ENCODE results near the gene PCBP4. TPM values are rescaled to one million over a fixed set of nuclear protein-coding genes. Genes with fewer than 3 reads are reported as not detected.
"Not testable (repeated sequence)": the region's sequence is repeated elsewhere in the genome, so short reads cannot be mapped to it uniquely, and the experiment has no call there.

The PCBP4 gene
- polyA plus RNA-seq, 1 donor: 68.7 TPM

DNA sequence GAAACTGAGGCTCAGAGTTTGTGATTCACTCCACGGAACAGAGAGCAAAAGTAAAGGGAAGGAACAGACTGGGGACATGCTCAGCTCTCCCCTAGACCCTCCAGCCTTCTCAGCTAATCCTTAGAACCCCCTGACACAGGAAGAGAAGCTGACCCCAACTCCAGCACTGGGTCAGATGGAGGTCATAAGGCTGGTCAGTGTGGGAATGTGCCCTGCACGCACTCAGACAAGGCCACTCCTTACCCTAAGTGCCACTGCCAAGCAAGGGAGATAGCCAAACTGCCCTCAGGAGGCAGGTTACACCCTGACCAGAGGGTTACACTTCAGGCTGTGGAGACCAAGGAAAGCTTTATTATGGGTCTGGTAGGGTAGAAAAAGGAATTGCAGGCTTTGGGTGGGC lies 27.3 kb upstream of the PCBP4 start:
- no peak for DNase-seq (ENCODE audit: low read depth)

DNA sequence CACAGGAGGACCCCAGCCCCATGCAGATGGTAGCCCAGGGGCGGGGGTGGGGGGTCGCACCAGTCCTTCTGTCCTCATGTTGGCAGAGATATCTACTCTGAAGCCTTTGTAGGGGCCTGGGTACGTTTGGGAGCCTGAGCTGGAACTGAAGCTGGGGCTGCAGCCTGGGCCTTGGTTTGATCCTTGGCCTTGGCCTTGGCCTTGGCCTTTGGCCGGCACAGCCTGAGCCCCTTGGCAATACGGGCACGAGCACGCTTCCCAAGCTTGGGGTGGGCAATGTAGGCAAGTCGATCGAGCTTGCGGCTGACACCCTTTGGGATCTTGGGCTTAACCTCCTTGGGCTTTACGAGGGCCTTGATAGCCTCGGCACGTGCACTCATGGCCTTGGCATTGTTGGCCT lies 26.4 kb upstream of the PCBP4 start:
- not testable (repeated sequence) for DNase-seq (ENCODE audit: low read depth)

DNA sequence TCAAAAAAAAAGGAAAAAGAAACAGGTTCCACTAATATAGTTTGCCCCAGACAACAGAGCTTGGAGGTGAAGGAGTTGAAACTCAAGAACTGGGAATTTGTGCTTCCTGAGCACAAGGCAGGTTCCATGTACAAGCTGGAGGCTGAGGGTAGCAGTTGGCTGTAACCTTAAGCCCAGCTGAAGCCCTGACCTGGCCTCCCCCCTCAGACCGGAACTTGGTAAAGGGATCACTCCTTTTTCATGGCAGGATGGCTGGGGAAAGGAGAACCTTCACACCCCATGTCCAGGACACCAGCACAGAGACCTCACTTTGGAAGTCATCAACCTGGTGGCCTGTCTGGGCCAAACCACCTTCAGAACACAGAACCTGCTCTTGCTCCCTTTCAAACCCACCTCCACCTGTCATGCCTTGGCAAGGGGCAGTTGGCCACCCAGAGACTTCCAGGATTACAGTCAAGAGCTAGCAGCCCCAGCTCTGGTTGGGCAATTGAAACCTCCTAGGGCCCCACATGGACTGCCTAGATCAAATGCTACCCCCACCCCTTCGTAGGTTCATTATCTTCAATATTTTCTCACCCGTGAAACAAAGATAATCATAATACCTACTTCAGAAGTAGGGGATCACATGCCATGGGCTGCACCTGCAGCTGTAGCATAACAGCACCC lies 24.9 kb upstream of the PCBP4 start:
- DNase-seq (ENCODE audit: low read depth): no peak

DNA sequence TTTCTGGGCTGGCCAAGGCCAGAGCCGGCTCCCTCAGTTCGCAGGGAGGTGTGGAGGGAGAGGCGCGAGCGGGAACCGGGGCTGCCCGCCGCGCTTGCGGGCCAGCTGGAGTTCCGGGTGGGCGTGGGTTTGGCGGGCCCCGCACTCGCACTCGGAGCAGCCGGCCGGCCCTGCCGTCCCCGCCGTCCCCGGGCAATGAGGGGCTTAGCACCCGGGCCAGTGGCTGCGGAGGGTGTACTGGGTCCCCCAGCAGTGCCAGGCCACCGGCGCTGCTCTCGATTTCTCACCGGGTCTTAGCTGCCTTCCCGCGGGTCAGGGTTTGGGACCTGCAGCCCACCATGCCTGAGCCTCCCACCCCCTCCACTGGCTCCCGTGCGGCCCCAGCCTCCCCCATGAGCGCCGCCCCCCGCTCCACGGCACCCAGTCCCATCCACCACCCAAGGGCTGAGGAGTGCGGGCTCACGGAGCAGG lies 23.3 kb upstream of the PCBP4 start:
- DNase-seq (ENCODE audit: low read depth): not testable (repeated sequence)

DNA sequence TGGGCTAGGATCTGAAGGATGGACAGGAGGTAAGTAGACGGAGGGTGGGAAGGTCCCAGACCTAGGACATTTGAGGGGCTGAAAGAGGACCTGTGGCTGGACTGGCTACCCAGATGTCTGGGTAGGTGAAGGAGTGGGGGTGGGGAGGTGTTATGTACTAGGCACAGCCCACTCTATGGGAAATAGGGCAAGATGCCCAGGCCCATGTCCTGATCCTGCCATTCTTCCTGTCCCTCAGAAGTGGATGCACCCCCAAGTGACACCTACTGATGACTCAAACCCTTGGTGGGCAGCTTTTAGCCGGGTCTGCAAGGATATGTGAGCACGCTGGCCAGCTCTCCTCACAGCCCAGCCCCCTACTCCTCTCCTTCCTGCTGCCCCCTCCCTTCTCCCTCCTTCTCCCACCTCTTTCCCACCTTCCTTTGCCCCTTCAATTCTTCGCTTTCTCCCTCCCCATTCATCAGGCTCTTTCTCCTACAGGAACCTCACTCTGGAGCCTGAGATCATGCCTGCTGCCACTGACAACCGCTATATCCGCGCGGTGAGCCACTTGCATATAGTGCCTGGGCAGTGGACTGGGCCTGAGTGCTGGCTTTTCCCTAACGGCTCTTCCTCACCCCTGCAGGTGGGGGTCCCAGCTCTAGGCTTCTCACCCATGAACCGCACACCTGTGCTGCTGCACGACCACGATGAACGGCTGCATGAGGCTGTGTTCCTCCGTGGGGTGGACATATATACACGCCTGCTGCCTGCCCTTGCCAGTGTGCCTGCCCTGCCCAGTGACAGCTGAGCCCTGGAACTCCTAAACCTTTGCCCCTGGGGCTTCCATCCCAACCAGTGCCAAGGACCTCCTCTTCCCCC lies 21.3 kb upstream of the PCBP4 start:
- DNase-seq (ENCODE audit: low read depth): no peak

DNA sequence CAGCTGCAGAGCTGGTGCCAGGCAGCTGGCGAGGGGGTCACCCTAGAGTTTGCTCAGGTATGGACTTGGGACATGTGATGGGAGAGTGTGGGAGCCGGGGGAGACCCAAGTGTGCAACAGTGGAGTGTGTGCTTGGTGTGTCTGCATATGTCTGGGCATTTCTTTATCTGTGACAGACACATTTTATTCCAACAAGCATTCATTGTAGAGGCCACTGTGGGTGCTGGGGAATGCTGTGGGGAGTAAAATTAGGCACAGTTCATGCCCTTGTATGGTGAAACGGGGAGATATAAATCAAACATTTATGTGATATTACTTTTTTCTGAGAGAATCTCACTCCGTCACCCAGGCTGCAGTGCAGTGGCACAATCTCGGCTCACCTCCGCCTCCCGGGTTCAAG lies 20.3 kb upstream of the PCBP4 start:
- no peak for DNase-seq (ENCODE audit: low read depth)

DNA sequence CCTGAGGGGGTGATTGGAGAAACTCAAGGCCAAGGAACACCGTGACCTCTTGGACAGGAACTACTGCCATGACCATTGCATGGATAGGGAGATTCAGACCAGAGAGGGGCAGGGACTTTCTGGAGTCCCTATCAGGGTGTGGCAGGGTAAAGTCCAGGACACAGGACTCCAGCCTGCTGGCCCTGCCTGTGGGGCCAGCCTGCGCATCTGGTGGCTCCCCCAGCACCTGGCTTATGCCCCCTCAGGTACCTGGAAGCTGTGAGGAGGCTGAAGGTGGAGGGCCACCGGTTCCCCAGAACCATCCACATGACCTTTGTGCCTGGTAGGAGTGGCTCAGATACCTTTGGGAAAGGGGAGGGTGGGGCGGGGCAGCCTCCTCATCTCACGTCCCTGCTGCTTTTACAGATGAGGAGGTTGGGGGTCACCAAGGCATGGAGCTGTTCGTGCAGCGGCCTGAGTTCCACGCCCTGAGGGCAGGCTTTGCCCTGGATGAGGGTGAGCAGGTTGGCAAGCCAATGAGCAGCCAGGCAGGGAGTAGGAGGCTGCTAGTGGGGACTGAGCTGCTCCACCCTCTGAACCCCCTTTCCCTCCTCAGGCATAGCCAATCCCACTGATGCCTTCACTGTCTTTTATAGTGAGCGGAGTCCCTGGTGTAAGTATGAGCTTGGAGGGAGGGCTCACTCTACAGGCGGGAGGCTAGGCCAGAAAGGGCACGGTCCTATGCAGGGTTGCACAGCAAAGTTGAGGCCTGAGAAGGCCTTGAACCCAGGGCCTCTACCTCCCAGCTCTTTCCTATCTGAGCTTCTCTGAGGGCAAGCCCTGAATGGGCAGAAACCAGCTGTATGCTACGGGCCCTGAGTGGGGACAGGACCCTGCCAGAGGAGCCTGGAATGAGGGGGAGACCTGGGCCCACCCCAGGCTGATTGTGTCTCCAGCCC lies 19.0 kb upstream of the PCBP4 start:
- DNase-seq (ENCODE audit: low read depth): no peak

DNA sequence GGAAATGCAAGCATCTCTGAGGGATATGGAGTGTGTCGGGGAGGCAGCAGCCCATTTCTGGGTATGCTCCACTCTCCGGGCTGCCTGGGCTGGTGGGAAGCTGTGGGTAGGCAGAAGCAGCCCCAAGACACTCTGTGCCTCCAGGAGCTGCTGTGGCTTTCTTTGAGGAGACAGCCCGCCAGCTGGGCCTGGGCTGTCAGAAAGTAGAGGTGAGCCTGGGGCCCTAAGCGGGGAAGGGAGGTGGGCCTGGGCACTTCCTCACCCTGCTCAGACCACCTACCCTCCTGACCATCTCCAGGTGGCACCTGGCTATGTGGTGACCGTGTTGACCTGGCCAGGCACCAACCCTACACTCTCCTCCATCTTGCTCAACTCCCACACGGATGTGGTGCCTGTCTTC lies 17.8 kb upstream of the PCBP4 start:
- no peak for DNase-seq (ENCODE audit: low read depth)

DNA sequence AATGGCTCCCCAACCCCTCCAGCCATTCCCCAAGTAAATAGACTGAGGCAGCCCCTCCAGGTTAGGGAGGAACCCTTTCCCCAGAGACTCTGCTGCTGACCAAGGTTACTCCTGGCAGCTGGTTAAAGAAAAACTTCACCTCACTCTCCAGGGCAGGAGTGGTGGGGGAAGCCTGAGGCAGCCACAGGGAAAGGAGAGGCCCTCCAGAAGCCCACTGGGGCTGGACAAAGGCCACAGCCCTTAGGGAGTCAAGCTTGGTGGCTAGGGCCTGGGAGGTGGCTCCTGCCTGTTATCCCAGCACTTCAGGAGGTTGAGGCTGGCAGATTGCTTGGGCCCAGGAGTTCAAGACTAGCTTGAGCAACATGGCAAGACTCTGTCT lies 17.0 kb upstream of the PCBP4 start:
- no peak for DNase-seq (ENCODE audit: low read depth)

DNA sequence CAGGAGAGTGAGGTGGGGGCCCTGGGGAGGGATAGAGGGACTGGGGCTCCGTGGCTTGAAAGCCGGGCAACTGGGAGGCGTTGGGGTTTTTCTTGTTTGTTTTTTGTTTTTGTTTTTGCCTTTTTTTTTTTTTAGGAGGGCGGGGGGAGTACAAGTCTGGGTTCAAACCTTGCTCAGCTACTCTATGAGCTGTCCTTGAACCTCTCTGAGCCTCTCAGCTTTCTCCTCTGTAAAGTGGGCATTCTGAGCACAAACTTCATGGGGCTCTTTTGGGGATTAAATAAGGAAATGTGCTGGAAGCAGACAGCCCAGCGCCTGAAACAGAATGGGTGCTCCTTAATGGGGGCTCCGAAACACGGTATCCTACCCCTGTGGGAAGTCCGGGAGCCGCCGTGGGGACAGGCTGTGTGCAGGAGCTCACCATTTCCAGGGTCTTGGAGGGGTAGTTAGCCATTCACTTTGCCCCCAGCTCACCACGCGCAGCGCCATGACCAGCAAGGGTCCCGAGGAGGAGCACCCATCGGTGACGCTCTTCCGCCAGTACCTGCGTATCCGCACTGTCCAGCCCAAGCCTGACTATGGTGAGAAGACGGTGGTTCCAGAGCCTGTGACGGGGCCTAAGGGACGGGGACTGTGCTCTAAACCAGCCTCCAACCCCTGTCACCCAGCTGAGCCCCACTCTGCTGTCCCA lies 16.5 kb upstream of the PCBP4 start:
- no peak for DNase-seq (ENCODE audit: low read depth)

DNA sequence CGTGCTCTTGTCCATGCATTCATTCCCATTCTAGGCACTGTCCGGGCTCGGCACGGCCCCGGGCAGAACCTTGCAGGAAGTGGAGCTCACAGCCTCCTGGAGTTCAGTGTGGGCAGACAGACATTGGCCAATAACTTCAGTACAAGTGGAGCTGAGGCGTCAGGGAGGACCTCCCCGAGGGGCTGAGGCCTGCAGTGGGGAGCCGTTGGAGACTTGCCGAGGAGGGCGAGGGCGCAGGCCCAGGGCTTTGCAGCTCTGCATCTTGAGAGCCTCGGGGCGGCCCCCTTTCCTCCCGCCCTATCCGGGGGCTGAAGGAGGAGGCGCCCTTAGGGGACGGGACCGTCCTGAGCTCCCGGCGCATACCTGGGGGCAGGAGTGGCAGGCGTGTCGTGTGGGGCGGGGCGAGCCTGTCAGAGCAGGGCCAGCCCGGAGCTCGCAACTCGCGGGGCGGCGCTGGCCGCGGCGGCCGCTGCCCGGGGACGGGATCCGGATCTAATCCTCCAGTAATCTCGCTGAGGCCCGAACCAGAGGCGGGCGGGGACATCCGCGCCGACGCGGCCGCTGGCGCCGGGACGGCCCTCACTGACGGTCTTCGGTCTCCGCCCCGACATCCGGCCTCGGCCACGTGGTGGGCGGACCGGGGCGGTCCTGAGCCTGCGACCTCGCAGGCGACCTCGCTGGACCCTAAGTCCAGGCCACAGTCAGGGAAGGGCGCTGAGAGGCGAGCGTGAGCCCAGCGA lies 15.8 kb upstream of the PCBP4 start, which contains the start of gene ACY1:
TSS of gene ACY1 (plus strand) at position 698 of the 740 bp plus-strand sequence. CDS start 530 bp downstream, outside the sequence.
- no peak for DNase-seq (ENCODE audit: low read depth)

DNA sequence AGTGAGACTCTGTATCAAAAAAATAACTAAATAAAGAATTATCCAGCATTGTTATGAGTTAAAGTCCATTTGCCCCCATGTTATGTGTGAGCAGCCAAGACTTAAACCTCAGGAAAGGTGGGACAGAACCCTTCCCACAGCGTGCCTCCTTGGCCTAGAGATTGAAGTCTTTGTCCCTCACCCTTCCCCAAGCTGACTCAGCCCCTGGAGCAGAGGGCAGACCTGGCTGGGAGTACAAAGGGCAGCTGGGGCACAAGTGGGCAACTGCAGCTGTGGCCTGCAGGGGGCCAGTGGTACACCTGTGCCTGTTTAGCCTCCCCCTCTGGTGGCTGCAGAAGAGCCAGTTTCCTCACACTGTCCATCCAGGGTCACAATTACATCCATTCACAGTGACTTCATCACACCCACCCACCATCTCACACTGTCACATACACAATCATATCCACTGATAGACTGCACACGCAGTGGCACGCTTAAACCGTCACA lies 15.1 kb upstream of the PCBP4 start:
- DNase-seq (ENCODE audit: low read depth): no peak

DNA sequence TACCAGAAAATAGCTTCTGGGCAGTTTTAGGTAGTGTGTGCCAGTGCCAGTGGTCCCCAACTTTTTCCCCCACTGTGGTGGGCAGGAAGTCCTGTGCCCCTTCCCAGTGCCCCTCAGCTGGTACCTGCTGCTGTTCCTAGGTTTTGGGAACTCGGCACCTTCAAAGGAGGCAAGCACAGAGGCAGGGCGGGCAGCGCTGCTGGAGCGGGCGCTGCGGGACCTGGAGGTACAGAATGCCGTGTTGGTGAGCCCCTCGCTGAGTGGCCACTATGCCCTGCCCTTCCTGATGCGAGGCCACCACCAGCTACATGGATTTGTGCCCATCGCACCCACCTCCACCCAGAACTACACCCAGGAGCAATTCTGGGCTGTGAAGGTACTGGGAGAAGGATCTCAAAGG lies 13.0 kb upstream of the PCBP4 start:
- no peak for DNase-seq (ENCODE audit: low read depth)

DNA sequence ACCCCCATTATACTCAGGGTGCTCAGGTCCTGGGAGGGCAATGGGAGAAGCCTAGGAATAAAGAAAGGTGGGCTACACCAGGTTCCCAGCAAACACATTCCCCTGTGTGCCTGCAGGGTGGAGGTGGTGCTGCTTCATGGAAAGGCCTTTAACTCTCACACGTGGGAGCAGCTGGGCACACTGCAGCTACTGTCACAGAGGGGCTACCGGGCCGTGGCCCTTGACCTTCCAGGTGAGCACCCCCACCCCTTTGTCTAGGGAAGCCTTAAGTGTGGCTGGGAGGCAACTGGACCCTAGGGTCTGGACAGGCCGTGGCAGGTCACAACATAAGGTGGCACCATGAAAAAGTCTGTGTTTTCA lies 10.9 kb upstream of the PCBP4 start:
- DNase-seq (ENCODE audit: low read depth): no peak

DNA sequence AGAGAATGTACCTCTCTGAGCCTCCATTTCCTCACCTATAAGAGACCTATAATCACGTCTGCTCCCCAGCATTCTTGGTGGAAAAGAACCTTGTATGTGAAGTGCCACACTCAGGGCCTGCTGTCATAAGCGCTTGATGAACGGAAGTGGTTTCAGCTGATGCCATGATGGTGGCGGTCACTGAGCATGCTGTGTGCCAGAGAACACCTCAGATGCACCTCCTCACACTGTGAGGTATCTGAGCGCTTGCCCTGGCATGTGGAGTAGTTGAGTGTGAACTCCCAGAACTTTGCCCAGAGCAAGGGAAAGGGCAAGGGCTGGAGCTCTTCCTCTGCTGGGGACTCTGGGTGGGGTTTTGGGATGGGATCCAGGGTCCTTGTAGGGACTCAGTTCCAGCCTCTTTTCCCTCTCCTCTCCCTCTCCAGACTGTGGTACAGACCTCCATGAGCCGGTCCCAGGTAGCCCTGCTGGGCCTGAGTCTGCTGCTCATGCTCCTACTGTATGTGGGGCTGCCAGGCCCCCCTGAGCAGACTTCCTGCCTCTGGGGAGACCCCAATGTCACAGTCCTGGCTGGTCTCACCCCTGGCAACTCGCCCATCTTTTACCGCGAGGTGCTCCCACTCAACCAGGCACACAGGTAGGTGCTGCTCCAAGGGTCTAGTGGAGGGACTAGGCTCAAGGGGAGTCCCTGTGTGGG lies 10.3 kb upstream of the PCBP4 start:
- DNase-seq (ENCODE audit: low read depth): no peak

DNA sequence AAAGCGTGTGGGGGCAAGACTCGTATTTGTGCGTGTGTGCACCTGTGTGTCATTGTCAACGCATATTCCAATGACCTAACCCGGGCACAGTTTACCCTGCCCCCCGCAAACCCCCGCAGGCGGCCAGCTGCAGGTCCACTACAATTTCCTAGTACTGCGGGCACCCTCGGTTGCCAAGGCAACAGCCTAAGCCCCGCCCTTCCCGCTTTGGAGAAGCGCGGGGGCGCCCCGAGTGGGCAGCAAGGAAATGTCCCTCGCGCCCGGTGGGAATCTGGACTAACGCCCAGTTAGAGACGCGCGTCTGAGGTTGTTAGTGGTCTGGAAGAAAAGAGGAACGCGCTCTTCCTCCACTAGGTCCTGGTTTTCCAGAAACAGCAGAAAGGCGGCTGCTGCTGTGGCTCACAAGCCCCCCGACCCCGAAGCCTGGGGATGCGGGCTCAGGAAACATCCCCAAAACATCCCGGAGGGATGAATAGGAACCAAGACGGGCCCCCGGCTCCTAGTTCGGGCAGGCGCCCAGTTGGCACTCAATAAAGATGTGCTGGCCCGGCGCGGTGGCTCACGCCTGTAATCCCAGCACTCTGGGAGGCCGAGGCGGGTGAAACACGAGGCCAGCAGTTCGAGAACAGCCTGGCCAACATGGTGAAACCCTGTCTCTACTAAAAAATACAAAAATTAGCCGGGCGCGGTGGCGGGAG lies 8.7 kb upstream of the PCBP4 start:
- no peak for DNase-seq (ENCODE audit: low read depth)

DNA sequence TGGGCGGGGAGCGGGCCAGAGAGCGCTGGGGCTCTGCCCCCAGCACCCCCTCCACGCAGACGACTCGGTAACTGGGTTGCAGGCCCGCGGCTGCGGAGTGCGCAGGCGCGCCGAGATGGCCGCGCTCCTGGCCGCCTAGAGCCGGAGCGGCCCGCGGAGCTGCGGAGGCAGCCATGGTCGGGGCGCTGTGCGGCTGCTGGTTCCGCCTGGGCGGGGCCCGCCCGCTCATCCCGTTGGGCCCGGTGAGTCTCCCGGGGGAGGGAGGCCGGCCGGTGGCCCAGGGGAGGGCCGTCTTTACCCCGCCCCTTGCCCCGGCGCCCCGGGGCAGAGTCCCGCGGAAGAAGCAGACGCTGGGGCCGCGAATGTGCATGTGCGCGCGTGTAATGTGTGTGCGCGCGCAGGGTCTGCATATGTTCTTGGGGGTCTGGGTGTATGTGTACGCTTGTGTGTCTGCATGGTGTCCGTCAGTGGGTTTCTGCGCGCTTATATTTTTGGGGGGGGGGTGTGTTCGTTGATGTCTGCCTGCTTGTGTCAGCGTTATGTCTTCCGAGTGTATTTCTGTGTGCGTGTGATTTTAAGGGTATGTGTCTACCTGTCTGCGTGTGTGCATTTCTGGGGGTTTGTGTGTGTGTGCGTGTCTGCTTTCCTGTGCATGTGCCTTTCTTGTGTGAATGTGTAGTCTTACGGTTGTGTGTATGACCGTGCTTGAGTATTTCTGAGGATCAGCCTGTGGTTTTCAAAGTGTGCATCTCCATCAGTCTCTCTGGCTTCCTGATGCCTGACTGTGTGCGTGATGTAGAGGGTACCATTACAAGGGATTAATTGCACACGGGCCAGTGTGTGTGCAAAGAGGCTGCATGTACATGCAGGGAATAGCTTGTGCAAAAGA lies 8.0 kb upstream of the PCBP4 start, which contains the start of gene ABHD14A:
TSS of gene ABHD14A (plus strand) at position 102 of the 889 bp plus-strand sequence. CDS start at position 174, 72 bp downstream.
- DNase-seq (ENCODE audit: low read depth): no peak
